ENCODE results near the gene RCAN2. TPM values are rescaled to one million over a fixed set of nuclear protein-coding genes. Genes with fewer than 3 reads are reported as not detected.

The RCAN2 gene
- polyA plus RNA-seq, 3 donors from 2014 or later, result not detected

DNA sequence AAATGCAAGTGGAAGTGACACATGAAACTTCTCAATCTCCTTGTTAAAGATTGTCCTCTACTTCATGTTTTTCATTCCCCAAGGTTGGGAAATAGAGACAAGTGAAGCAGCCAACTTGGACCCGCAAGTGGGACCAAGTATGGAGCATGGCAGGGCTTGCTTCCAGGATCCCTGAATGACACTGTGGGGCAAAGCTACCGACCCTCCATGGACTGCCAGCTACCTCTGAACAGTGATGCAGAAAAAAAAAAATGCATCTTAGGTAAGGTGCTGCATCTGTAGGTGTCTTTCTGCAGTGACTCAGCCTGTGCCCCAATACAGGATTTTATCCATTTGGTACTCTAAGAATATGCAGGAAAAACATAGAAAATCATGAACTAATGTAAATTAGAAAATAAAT, 201.4 kb downstream of the RCAN2 start:
- no peaks in the 10 kb centered on the region for H3K9me3 Mint-ChIP-seq
- H3K27ac Mint-ChIP-seq, result no peak overlapping the region
- DNase-seq, result no peak
- H3K4me3 Mint-ChIP-seq, result no peak overlapping the region
- no peaks in the 10 kb centered on the region for H3K36me3 Mint-ChIP-seq
- peaks cover 0 to 4% (median 1%) of the 10 kb centered on the region in 3 donors for H3K27me3 Mint-ChIP-seq (ENCODE audit: low read depth in 3 of 3)
- no peaks in the 10 kb centered on the region for H3K4me1 Mint-ChIP-seq

DNA sequence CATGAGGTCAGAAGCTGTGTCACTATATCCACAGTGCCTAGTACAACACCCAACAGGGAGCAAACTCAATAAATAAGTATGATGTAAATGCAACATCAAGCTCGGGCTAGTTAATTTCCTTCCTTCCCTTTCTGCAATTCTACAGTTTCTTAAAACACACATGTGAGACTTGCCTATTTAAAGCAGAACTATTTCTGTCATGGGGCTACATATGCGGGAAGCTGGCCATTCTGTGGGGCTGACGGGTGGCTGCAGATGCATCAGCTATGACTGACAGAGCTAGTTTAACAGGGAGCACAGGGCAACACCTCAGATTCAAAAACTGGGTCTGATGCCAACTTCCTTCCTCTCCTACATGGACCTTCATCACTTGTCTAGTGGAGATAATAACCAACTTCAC, 202.4 kb downstream of the RCAN2 start:
- no peak overlapping the region for H3K27ac Mint-ChIP-seq
- peaks cover 0 to 2% (median 1%) of the 10 kb centered on the region in 3 donors for H3K27me3 Mint-ChIP-seq (ENCODE audit: low read depth in 3 of 3)
- no peaks in the 10 kb centered on the region for H3K4me1 Mint-ChIP-seq
- H3K9me3 Mint-ChIP-seq, result no peaks in the 10 kb centered on the region
- H3K4me3 Mint-ChIP-seq, result no peak overlapping the region
- no peak for DNase-seq
- no peaks in the 10 kb centered on the region for H3K36me3 Mint-ChIP-seq

DNA sequence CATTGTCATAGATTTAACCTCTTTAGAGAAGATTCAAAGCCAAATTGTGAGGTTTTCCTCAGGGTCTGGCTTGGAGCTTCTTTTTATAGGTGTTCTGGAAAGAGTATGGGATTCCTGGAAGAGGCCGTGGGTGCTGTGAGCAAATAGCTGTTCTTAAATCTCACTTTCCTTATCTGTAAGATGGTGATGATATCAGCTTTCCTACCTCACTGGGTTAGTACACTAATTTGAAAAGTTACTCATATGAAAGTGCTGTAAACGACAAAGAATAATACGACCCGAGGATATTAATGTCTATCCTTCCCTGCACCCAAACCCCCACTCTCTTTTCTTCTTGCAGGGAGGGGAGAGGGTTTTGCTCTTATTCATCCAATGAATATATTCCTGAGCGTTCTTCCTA, 203.6 kb downstream of the RCAN2 start:
- H3K27me3 Mint-ChIP-seq (ENCODE audit: low read depth in 3 of 3), result peaks cover 0 to 2% (median 0%) of the 10 kb centered on the region in 3 donors
- no peaks in the 10 kb centered on the region for H3K36me3 Mint-ChIP-seq
- H3K4me1 Mint-ChIP-seq, result no peaks in the 10 kb centered on the region
- H3K9me3 Mint-ChIP-seq, result no peaks in the 10 kb centered on the region
- DNase-seq, result no peak
- H3K4me3 Mint-ChIP-seq, result no peak overlapping the region
- no peak overlapping the region for H3K27ac Mint-ChIP-seq

GRCh38 chr6:46287043-46287442, 204.2 kb downstream of the RCAN2 start:
- Mint-ChIP-seq H3K36me3 (no peaks in the 10 kb centered on the region), H3K4me1 (no peaks in the 10 kb centered on the region), H3K27ac (peak overlapping the region in 1 of 6 donors; percentile 7), H3K27me3 (ENCODE audit: low read depth in 3 of 3) (peaks cover 0 to 2% (median 0%) of the 10 kb centered on the region in 3 donors), H3K4me3 (no peak overlapping the region), H3K9me3 (no peaks in the 10 kb centered on the region)
- no peak for DNase-seq

DNA sequence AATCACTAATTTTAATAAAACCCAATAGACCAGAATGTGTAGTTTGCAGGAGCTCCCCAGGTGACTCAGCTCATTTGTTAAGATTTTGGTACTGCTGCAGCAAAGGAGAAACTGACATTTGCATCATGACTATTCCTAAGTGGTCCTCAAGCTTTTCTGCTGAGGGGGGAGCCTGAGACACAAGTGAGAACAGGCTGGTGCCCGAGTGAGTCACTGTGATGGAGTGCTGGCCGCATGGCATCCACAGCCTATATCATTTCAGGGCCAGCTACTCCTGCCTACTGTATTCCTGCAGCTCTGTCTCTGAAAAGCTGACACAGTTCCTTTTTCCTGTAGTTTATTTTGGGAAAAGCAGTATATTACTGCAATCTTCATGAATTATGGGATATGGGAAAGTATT, 206.8 kb downstream of the RCAN2 start:
- no peak for DNase-seq
- no peak overlapping the region for H3K4me3 Mint-ChIP-seq
- H3K9me3 Mint-ChIP-seq, result no peaks in the 10 kb centered on the region
- peaks cover 0 to 1% (median under 1%) of the 10 kb centered on the region in 3 donors for H3K27me3 Mint-ChIP-seq (ENCODE audit: low read depth in 3 of 3)
- no peaks in the 10 kb centered on the region for H3K36me3 Mint-ChIP-seq
- H3K4me1 Mint-ChIP-seq, result no peaks in the 10 kb centered on the region
- no peak overlapping the region for H3K27ac Mint-ChIP-seq

- no peak for DNase-seq
- peaks cover 0 to 1% (median 1%) of the 10 kb centered on the region in 3 donors for H3K27me3 Mint-ChIP-seq (ENCODE audit: low read depth in 3 of 3)
- no peaks in the 10 kb centered on the region for H3K36me3 Mint-ChIP-seq
- no peak overlapping the region for H3K27ac Mint-ChIP-seq
- no peaks in the 10 kb centered on the region for H3K4me1 Mint-ChIP-seq
- no peaks in the 10 kb centered on the region for H3K9me3 Mint-ChIP-seq
- H3K4me3 Mint-ChIP-seq, result no peak overlapping the region
These were observed 210.1 kb downstream of the RCAN2 start for GRCh38 chr6:46281110-46281509.

- Mint-ChIP-seq H3K27ac (no peak overlapping the region), H3K27me3 (ENCODE audit: low read depth in 3 of 3) (peaks cover 0 to 1% (median 1%) of the 10 kb centered on the region in 3 donors), H3K9me3 (no peaks in the 10 kb centered on the region), H3K4me1 (no peaks in the 10 kb centered on the region), H3K4me3 (no peak overlapping the region), H3K36me3 (no peaks in the 10 kb centered on the region)
- no peak for DNase-seq
These were observed 211.4 kb downstream of the RCAN2 start for GRCh38 chr6:46279874-46280273.

GRCh38 chr6:46276576-46277142, 214.6 kb downstream of the RCAN2 start:
- Mint-ChIP-seq H3K27me3 (ENCODE audit: low read depth in 3 of 3) (peaks cover 1 to 4% (median 1%) of the 10 kb centered on the region in 3 donors), H3K9me3 (no peaks in the 10 kb centered on the region), H3K27ac (no peak overlapping the region), H3K4me3 (no peak overlapping the region), H3K4me1 (peaks cover 3 to 5% of the 10 kb centered on the region in 2 donors), H3K36me3 (no peaks in the 10 kb centered on the region)
- no peak for DNase-seq

DNA sequence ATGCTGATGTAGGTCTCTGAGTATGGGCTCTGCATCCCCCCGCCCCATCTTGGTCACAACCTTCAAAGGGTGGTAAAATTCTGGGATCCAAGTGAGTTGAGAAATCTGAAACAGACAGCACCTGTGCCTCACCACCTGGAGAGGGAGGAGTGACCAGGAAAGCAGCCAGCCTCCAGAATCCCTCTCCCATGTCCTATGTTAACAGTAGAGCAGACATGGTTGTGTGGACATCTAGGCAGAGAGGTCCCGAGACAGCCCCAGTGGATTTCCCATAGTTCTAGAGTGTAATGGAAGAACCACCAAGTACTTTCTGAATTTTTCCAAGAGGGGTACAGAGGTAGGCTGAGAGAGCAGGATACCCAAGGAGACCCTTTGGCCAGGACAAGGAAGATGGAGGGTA, 216.7 kb downstream of the RCAN2 start:
- DNase-seq, result no peak
- H3K27me3 Mint-ChIP-seq (ENCODE audit: low read depth in 3 of 3), result peaks cover 0 to 4% (median 1%) of the 10 kb centered on the region in 3 donors
- H3K9me3 Mint-ChIP-seq, result no peaks in the 10 kb centered on the region
- H3K4me3 Mint-ChIP-seq, result no peak overlapping the region
- H3K27ac Mint-ChIP-seq, result no peak overlapping the region
- H3K36me3 Mint-ChIP-seq, result no peaks in the 10 kb centered on the region
- H3K4me1 Mint-ChIP-seq, result peaks cover 3 to 5% of the 10 kb centered on the region in 2 donors

DNA sequence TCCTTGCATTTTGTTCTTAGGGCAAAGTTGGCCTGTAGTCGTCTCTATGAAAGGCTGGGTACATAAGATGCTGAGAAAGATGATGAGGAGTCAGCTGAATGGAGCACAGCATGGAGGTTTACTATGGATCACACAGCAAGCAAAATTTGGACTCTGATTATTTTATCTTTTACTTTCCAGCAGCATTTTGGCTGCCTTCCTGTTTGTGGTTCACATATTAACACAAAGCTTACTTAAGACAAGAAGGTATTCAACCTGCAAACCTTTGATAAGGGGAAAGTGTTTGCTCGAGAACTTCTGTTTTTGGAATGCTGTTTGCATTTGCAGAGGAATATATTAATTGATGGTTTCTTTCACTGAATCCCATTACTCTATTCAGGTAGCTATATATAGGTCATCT, 217.3 kb downstream of the RCAN2 start:
- H3K4me1 Mint-ChIP-seq, result peaks cover 3 to 5% of the 10 kb centered on the region in 2 donors
- no peak overlapping the region for H3K27ac Mint-ChIP-seq
- H3K36me3 Mint-ChIP-seq, result no peaks in the 10 kb centered on the region
- H3K27me3 Mint-ChIP-seq (ENCODE audit: low read depth in 3 of 3), result peaks cover 0 to 4% (median 0%) of the 10 kb centered on the region in 3 donors
- no peak overlapping the region for H3K4me3 Mint-ChIP-seq
- no peak for DNase-seq
- H3K9me3 Mint-ChIP-seq, result no peaks in the 10 kb centered on the region

- no peaks in the 10 kb centered on the region for H3K36me3 Mint-ChIP-seq
- no peaks in the 10 kb centered on the region for H3K9me3 Mint-ChIP-seq
- DNase-seq, result no peak
- H3K4me3 Mint-ChIP-seq, result no peak overlapping the region
- peaks cover 3 to 5% of the 10 kb centered on the region in 2 donors for H3K4me1 Mint-ChIP-seq
- no peak overlapping the region for H3K27ac Mint-ChIP-seq
- H3K27me3 Mint-ChIP-seq (ENCODE audit: low read depth in 3 of 3), result peaks cover 0 to 4% (median 0%) of the 10 kb centered on the region in 3 donors
These were observed 219.5 kb downstream of the RCAN2 start for GRCh38 chr6:46271728-46272127.

DNA sequence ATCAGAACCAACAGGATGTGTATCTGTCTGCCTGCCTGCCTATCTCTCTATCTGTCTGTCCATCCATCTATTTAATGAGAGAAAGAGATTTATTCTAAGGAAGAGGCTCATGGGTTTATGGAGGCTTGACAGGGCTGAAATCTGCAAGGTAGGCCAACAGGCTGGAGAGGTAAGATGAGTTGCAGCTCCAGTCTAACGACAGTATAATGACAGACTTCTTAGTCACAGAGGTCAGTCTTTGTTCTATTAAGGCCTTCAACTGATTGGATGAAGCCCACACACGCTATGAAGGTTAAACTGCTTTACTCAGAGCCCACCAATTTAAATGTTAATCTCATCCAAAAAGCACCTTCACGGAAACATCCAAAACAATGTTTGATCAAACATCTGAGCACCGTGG, 220.1 kb downstream of the RCAN2 start:
- peaks cover 0 to 4% (median 0%) of the 10 kb centered on the region in 3 donors for H3K27me3 Mint-ChIP-seq (ENCODE audit: low read depth in 3 of 3)
- H3K27ac Mint-ChIP-seq, result no peak overlapping the region
- no peaks in the 10 kb centered on the region for H3K9me3 Mint-ChIP-seq
- no peak for DNase-seq
- no peaks in the 10 kb centered on the region for H3K36me3 Mint-ChIP-seq
- H3K4me3 Mint-ChIP-seq, result no peak overlapping the region
- H3K4me1 Mint-ChIP-seq, result peaks cover 3 to 5% of the 10 kb centered on the region in 2 donors

GRCh38 chr6:46270336-46270735, 220.9 kb downstream of the RCAN2 start:
- H3K4me3 Mint-ChIP-seq, result no peak overlapping the region
- peaks cover 3 to 5% of the 10 kb centered on the region in 2 donors for H3K4me1 Mint-ChIP-seq
- peaks cover 0 to 4% (median 0%) of the 10 kb centered on the region in 3 donors for H3K27me3 Mint-ChIP-seq (ENCODE audit: low read depth in 3 of 3)
- H3K27ac Mint-ChIP-seq, result no peak overlapping the region
- H3K36me3 Mint-ChIP-seq, result no peaks in the 10 kb centered on the region
- DNase-seq, result no peak
- no peaks in the 10 kb centered on the region for H3K9me3 Mint-ChIP-seq

GRCh38 chr6:46269447-46270229, 221.6 kb downstream of the RCAN2 start:
- no peak for DNase-seq
- Mint-ChIP-seq H3K27me3 (ENCODE audit: low read depth in 3 of 3) (peaks cover 0 to 4% (median 2%) of the 10 kb centered on the region in 3 donors), H3K4me3 (no peak overlapping the region), H3K27ac (no peak overlapping the region), H3K4me1 (peaks cover 3 to 5% of the 10 kb centered on the region in 2 donors), H3K9me3 (no peaks in the 10 kb centered on the region), H3K36me3 (no peaks in the 10 kb centered on the region)

All from immature natural killer cell (primary cell).